ENCODE data around the gene APOBEC3A. TPM values are rescaled to one million over a fixed set of nuclear protein-coding genes. Genes with fewer than 3 reads are reported as not detected.

APOBEC3A gene
- total and polyA plus RNA-seq, 9 donors = 0.10 to 1.2 (median 0.64) TPM; not detected in 4

Other genes starting within 250 kb of the APOBEC3A start
- 100 to 1,000 TPM; 152 to 311 (median 205) TPM for gene SUN2, start 201.6 kb upstream of the APOBEC3A start, total RNA-seq
- gene SUN2, start 201.6 kb upstream of the APOBEC3A start, polyA plus RNA-seq = 100 to 1,000 TPM in 1 of 2 donors, 10 to 100 TPM in 1; 21.2 to 156 TPM
- gene DNAL4, start 163.5 kb upstream of the APOBEC3A start, total RNA-seq = 10 to 100 TPM; 12.1 to 26.4 (median 16.3) TPM
- 10 to 100 TPM; 12.2 to 23.5 TPM for gene DNAL4, start 163.5 kb upstream of the APOBEC3A start, polyA plus RNA-seq
- gene NPTXR, start 113.6 kb upstream of the APOBEC3A start, total RNA-seq = 10 to 100 TPM in 5 of 7 donors, 1 to 10 TPM in 2; 5.2 to 23.1 (median 15.4) TPM
- gene NPTXR, start 113.6 kb upstream of the APOBEC3A start, polyA plus RNA-seq = 1 to 10 TPM; 5.3 to 6.3 TPM
- gene CBX6, start 85.4 kb upstream of the APOBEC3A start, total RNA-seq = 100 to 1,000 TPM in 5 of 7 donors, 10 to 100 TPM in 2; 32.7 to 175 (median 120) TPM
- gene CBX6, start 85.4 kb upstream of the APOBEC3A start, polyA plus RNA-seq = 10 to 100 TPM; 22.6 to 26.4 TPM
- gene APOBEC3B, start 24.7 kb downstream of the APOBEC3A start, total RNA-seq = 1 to 10 TPM in 4 of 7 donors, under 1 TPM in 2, not detected in 1; 0.43 to 1.9 (median 1.4) TPM
- gene APOBEC3B, start 24.7 kb downstream of the APOBEC3A start, polyA plus RNA-seq = under 1 TPM; 0.70 to 0.98 TPM
- 10 to 100 TPM in 6 of 7 donors, 1 to 10 TPM in 1; 7.0 to 63.4 (median 52.4) TPM for gene APOBEC3C, start 56.6 kb downstream of the APOBEC3A start, total RNA-seq
- gene APOBEC3C, start 56.6 kb downstream of the APOBEC3A start, polyA plus RNA-seq = 10 to 100 TPM; 35.1 to 88.9 TPM
- 1 to 10 TPM; 2.3 to 9.8 (median 6.3) TPM for gene APOBEC3D, start 63.5 kb downstream of the APOBEC3A start, total RNA-seq
- 1 to 10 TPM; 4.8 to 5.0 TPM for gene APOBEC3D, start 63.5 kb downstream of the APOBEC3A start, polyA plus RNA-seq
- gene APOBEC3F, start 83.3 kb downstream of the APOBEC3A start, total RNA-seq = 10 to 100 TPM in 5 of 7 donors, 1 to 10 TPM in 2; 7.6 to 51.4 (median 32.3) TPM
- 10 to 100 TPM in 1 of 2 donors, 1 to 10 TPM in 1; 7.4 to 14.2 TPM for gene APOBEC3F, start 83.3 kb downstream of the APOBEC3A start, polyA plus RNA-seq
- gene APOBEC3G, start 119.7 kb downstream of the APOBEC3A start, total RNA-seq = 10 to 100 TPM; 13.2 to 36.5 (median 24.7) TPM
- gene APOBEC3G, start 119.7 kb downstream of the APOBEC3A start, polyA plus RNA-seq = 10 to 100 TPM; 19.6 to 36.3 TPM
- gene APOBEC3H, start 139.6 kb downstream of the APOBEC3A start, total RNA-seq = under 1 TPM in 2 of 7 donors, not detected in 5; 0.23 to 0.31 TPM
- gene APOBEC3H, start 139.6 kb downstream of the APOBEC3A start, polyA plus RNA-seq = under 1 TPM in 1 of 2 donors, not detected in 1; 0.97 TPM
- 100 to 1,000 TPM in 1 of 7 donors, 10 to 100 TPM in 6; 47.2 to 107 (median 84.9) TPM for gene CBX7, start 195.1 kb downstream of the APOBEC3A start, total RNA-seq
- 10 to 100 TPM; 40.7 to 96.9 TPM for gene CBX7, start 195.1 kb downstream of the APOBEC3A start, polyA plus RNA-seq